ENCODE data around the gene JPH2.

JPH2 gene

GRCh38 chr20:44074252-44075151, 112.5 kb downstream of the JPH2 start:
- intact Hi-C loops (cut with DNase I) = no loop called here
- DNase-seq = peak in 22 of 42 donors; percentile 8 to 67 (median 42)

GRCh38 chr20:44073675-44074071, 113.3 kb downstream of the JPH2 start:
- intact Hi-C loops (cut with DNase I) = no loop called here
- peak in 2 of 42 donors; percentile 17 for DNase-seq

- DNase-seq = peak in 6 of 42 donors; percentile 12 to 32 (median 24)
These were observed 113.8 kb downstream of the JPH2 start for GRCh38 chr20:44073011-44073674.

GRCh38 chr20:44072384-44072783, 114.6 kb downstream of the JPH2 start:
- intact Hi-C loops (cut with DNase I) = no loop called here
- DNase-seq = peak in 2 of 42 donors; percentile 10 to 29

More at GRCh38 chr20:44073011-44073674, 113.8 kb downstream of the JPH2 start:
- intact Hi-C loops (cut with DNase I) = no loop called here

GRCh38 chr20:44071526-44072111, 115.4 kb downstream of the JPH2 start:
- intact Hi-C loops (cut with DNase I) = no loop called here
- DNase-seq = peak in 6 of 42 donors; percentile 6 to 34 (median 30)

- intact Hi-C loops (cut with DNase I) = no loop called here
- peak in 3 of 42 donors; percentile 20 to 26 (median 22) for DNase-seq
These were observed 115.9 kb downstream of the JPH2 start for GRCh38 chr20:44071057-44071456.

GRCh38 chr20:44070139-44070900, 116.7 kb downstream of the JPH2 start:
- peak in 24 of 42 donors; percentile 19 to 62 (median 43) for DNase-seq
- intact Hi-C loops (cut with DNase I) = no loop called here

GRCh38 chr20:44069203-44070011, 117.6 kb downstream of the JPH2 start:
- peak in 6 of 42 donors; percentile 15 to 40 (median 34) for DNase-seq
- intact Hi-C loops (cut with DNase I) = no loop called here

GRCh38 chr20:44068316-44069201, 118.4 kb downstream of the JPH2 start:
- intact Hi-C loops (cut with DNase I) = no loop called here
- peak in 5 of 42 donors; percentile 16 to 39 (median 27) for DNase-seq

- peak in 5 of 42 donors; percentile 10 to 32 (median 27) for DNase-seq
- intact Hi-C loops (cut with DNase I) = no loop called here
These were observed 119.3 kb downstream of the JPH2 start for GRCh38 chr20:44067650-44068081.

- peak in 5 of 42 donors; percentile 12 to 36 (median 32) for DNase-seq
- intact Hi-C loops (cut with DNase I) = no loop called here
These were observed 120.1 kb downstream of the JPH2 start for GRCh38 chr20:44066645-44067606.

GRCh38 chr20:44065401-44066340, 121.3 kb downstream of the JPH2 start:
- intact Hi-C loops (cut with DNase I) = no loop called here
- DNase-seq = peak in 6 of 42 donors; percentile 2 to 33 (median 17)

- intact Hi-C loops (cut with DNase I) = no loop called here
- peak in 6 of 42 donors; percentile 5 to 30 (median 11) for DNase-seq
These were observed 122.2 kb downstream of the JPH2 start for GRCh38 chr20:44064501-44065400.
